ENCODE data around the gene GPSM1.

The GPSM1 gene

GRCh38 chr9:136292026-136292538 is 35.3 kb upstream of the GPSM1 start:
- no peak for DNase-seq

- DNase-seq, result peak; percentile 51
Measured at GRCh38 chr9:136292591-136293448, 34.5 kb upstream of the GPSM1 start.

GRCh38 chr9:136293476-136294077 is 33.8 kb upstream of the GPSM1 start:
- no peak for DNase-seq

GRCh38 chr9:136294437-136294836 is 32.9 kb upstream of the GPSM1 start:
- DNase-seq, result no peak

- DNase-seq, result no peak
Measured at GRCh38 chr9:136295055-136295454, 32.3 kb upstream of the GPSM1 start.

GRCh38 chr9:136295542-136296433 is 31.6 kb upstream of the GPSM1 start:
- no peak for DNase-seq

- DNase-seq, result no peak
Measured at GRCh38 chr9:136296434-136297015, 30.8 kb upstream of the GPSM1 start.

GRCh38 chr9:136297016-136297691 is 30.2 kb upstream of the GPSM1 start:
- no peak for DNase-seq

- no peak for DNase-seq
Measured at GRCh38 chr9:136297766-136298735, 29.3 kb upstream of the GPSM1 start.

- DNase-seq, result no peak
Measured at GRCh38 chr9:136299116-136299515, 28.2 kb upstream of the GPSM1 start.

GRCh38 chr9:136299541-136299940 is 27.8 kb upstream of the GPSM1 start:
- DNase-seq, result no peak

GRCh38 chr9:136300016-136300545 is 27.3 kb upstream of the GPSM1 start:
- DNase-seq, result no peak

GRCh38 chr9:136300866-136301265 is 26.5 kb upstream of the GPSM1 start:
- DNase-seq, result no peak

GRCh38 chr9:136302527-136302926 is 24.8 kb upstream of the GPSM1 start:
- no peak for DNase-seq

- no peak for DNase-seq
Measured at GRCh38 chr9:136303066-136303824, 24.1 kb upstream of the GPSM1 start.

- DNase-seq, result no peak
Measured at GRCh38 chr9:136303825-136304416, 23.4 kb upstream of the GPSM1 start, which contains the start of gene CCDC187. Gene CCDC187, minus strand, starts transcription at chr9:136304094. Its CDS starts 264 bp downstream, at chr9:136303830.

- DNase-seq, result no peak
Measured at GRCh38 chr9:136304456-136304855, 22.9 kb upstream of the GPSM1 start.

GRCh38 chr9:136304981-136305380 is 22.4 kb upstream of the GPSM1 start:
- no peak for DNase-seq

- DNase-seq, result peak; percentile 65
Measured at GRCh38 chr9:136305804-136306203, 21.5 kb upstream of the GPSM1 start.
